K562 (cell line): ENCODE measurements around the gene ARHGAP23. TPM values are rescaled to one million over a fixed set of nuclear protein-coding genes. Genes with fewer than 3 reads are reported as not detected.
A peak's percentile ranks its signal among the peaks of the same experiment; 100 is the strongest.

Source experiments
- ATAC-seq: fragments of 200-7000 bp; cut with Tn5 transposase; 3 replicates; pipeline ENCODE4 v1.9.1; 2020; ENCODE audit warnings: moderate library complexity
- BruUV-seq: library from RNA; stranded (reverse); fragments of 400-500 nt; replicated peaks from 2 replicates; lab custom pipeline; 2021; lab: Mats Ljungman, UMichigan
- CTCF ChIA-PET: fragments of 300-600 bp; formaldehyde crosslinking; extraction: SDS; loops from one replicate; lab custom pipeline; 2021; ENCODE audit warnings: low intra/inter-chr PET ratio; lab: Yijun Ruan, JAX
- POLR2A ChIA-PET: fragments of 300-600, 350-650 bp; sonication (Branson Sonifier 250); formaldehyde crosslinking; extraction: SDS; loops from one replicate; lab custom pipeline; 2021; ENCODE audit warnings: antibody characterized with exemption, inconsistent platforms; lab: Yijun Ruan, JAX
- DNase-seq, 4 experiments: peaks; one replicate each; pipeline versions ENCODE4 v3.0.0 to v3.0.0-alpha.2; 2011 to 2018; ENCODE audit warnings: low spot score in 3 of 4, mixed read lengths in 3 of 4; ENCODE audit errors: extremely low read depth in 1 of 4
- FAIRE-seq: peaks from 2 replicates; lab custom pipeline; 2011; peaks lifted over from hg19 to GRCh38; lab: Jason Lieb, UNC
- H2AFZ ChIP-seq: 2 replicates; pipeline ENCODE4 v1.6.0; 2011; ENCODE audit warnings: low read depth, low read length, control low read depth, inconsistent platforms
- H3K27ac ChIP-seq: fragments of 200-600 bp; 3 replicates; pipeline ENCODE4 v1.8.0; 2011; ENCODE audit warnings: low read depth, mild to moderate bottlenecking, control low read depth, inconsistent platforms, low read length, moderate library complexity, mixed read lengths; ENCODE audit errors: extremely low read depth
- H3K27me3 ChIP-seq, 2 experiments: fragments of 300-600 bp in 1 of 2; 2 replicates in 1 of 2; 3 replicates in 1 of 2; pipeline versions ENCODE4 v1.6.0 to v1.8.0; 2011; ENCODE audit warnings: inconsistent platforms in 2 of 2, low read length in 2 of 2, mild to moderate bottlenecking in 1 of 2, mixed read lengths in 1 of 2, moderate library complexity in 1 of 2; ENCODE audit not compliant: control insufficient read depth in 2 of 2, insufficient read depth in 2 of 2
- H3K36me3 ChIP-seq: fragments of 300-600 bp; 3 replicates; pipeline ENCODE4 v1.8.0; 2011; ENCODE audit warnings: mild to moderate bottlenecking, low read length, inconsistent platforms; ENCODE audit not compliant: control insufficient read depth, insufficient read depth
- H3K4me1 ChIP-seq, 2 experiments: fragments of 200-600 bp in 1 of 2; replicated peaks in 1 of 2; 2 replicates in 1 of 2; 3 replicates in 1 of 2; pipeline versions ENCODE4 v1.5.1 to v1.8.0; 2011; ENCODE audit warnings: inconsistent platforms in 2 of 2, low read length in 2 of 2, mild to moderate bottlenecking in 1 of 2, mixed read lengths in 1 of 2, moderate library complexity in 1 of 2; ENCODE audit not compliant: control insufficient read depth in 2 of 2, insufficient read depth in 2 of 2
- H3K4me2 ChIP-seq: 2 replicates; pipeline ENCODE4 v1.6.1; 2011; ENCODE audit warnings: low read length, control low read depth, inconsistent platforms, mixed read lengths; ENCODE audit not compliant: insufficient read depth
- H3K4me3 ChIP-seq: fragments of 200-600 bp; sonication (generic), shearing (Covaris generic); 2 replicates; pipeline ENCODE4 v1.5.1; 2016; ENCODE audit warnings: control low read depth, inconsistent platforms
- H3K79me2 ChIP-seq: fragments of 200-600 bp; 3 replicates; pipeline ENCODE4 v1.8.0; 2011; ENCODE audit warnings: low read length, inconsistent platforms; ENCODE audit not compliant: control insufficient read depth, insufficient read depth
- H3K9ac ChIP-seq, 2 experiments: 2 replicates each; pipeline versions ENCODE4 v1.6.0 to v1.6.1; 2011; ENCODE audit warnings: low read depth in 2 of 2, low read length in 2 of 2, control low read depth in 1 of 2, inconsistent platforms in 1 of 2, mild to moderate bottlenecking in 1 of 2, mixed read lengths in 1 of 2; ENCODE audit not compliant: insufficient read depth in 1 of 2
- H3K9me1 ChIP-seq: one replicate; pipeline ENCODE4 v1.6.0; 2011; ENCODE audit warnings: inconsistent platforms, mild to moderate bottlenecking, low read length, moderate library complexity; ENCODE audit not compliant: control insufficient read depth, insufficient read depth
- H3K9me3 ChIP-seq: replicated peaks from 2 replicates; pipeline ENCODE4 v1.5.1; 2011; ENCODE audit warnings: low read depth, low read length, inconsistent platforms; ENCODE audit not compliant: control insufficient read depth, insufficient read depth
- H4K20me1 ChIP-seq: replicated peaks from 2 replicates; pipeline ENCODE4 v1.6.1; 2011; ENCODE audit warnings: low read length, inconsistent platforms, mixed read lengths; ENCODE audit not compliant: control insufficient read depth, insufficient read depth
- CXXC5 ChIP-seq: fragments of 250-450 bp; sonication (Bioruptor Pico); IDR thresholded peaks from 2 replicates; pipeline ENCODE4 v1.8.0; 2022; ENCODE audit warnings: inconsistent platforms, mild to moderate bottlenecking, moderate library complexity
- EP300 ChIP-seq: IDR thresholded peaks from 2 replicates; pipeline ENCODE4 v1.6.1; 2012; ENCODE audit warnings: low read length, improper control_type of control experiment
- ESRRA ChIP-seq: fragments of 450-650 bp; IDR thresholded peaks from 2 replicates; pipeline ENCODE4 v1.6.1; 2014; ENCODE audit warnings: low read depth, mild to moderate bottlenecking, moderate library complexity, borderline replicate concordance
- ETV1 ChIP-seq: fragments of 450-650 bp; conservative IDR thresholded peaks from 2 replicates; pipeline ENCODE4 v1.6.1; 2016; ENCODE audit warnings: missing genetic modification characterization, control low read depth, low read depth, missing compliant biosample characterization
- FOXA3 ChIP-seq, 2 experiments: fragments of 450-650 bp in 1 of 2; sonication (generic) in 1 of 2; formaldehyde crosslinking; IDR thresholded peaks in 1 of 2; conservative IDR thresholded peaks in 1 of 2; 2 replicates each; pipeline versions ENCODE4 v1.4.0 to v1.8.0; 2020 to 2022; ENCODE audit warnings: mild to moderate bottlenecking in 2 of 2, missing genetic modification reagents in 1 of 2
- FOXM1 ChIP-seq, 2 experiments: fragments of 450-650 bp in 1 of 2; sonication (generic) in 1 of 2; formaldehyde crosslinking in 1 of 2; IDR thresholded peaks; 2 replicates each; pipeline versions ENCODE4 v1.6.1 to v1.9.0; 2017 to 2022; ENCODE audit warnings: low read depth in 2 of 2, mild to moderate bottlenecking in 2 of 2, missing genetic modification reagents in 1 of 2, moderate library complexity in 1 of 2
- KDM1A ChIP-seq, 2 experiments: fragments of 450-650 bp; IDR thresholded peaks; 2 replicates each; pipeline ENCODE4 v1.6.1; 2016; ENCODE audit warnings: mild to moderate bottlenecking in 2 of 2
- KLF16 ChIP-seq: IDR thresholded peaks from 2 replicates; pipeline ENCODE4 v1.6.1; 2016; ENCODE audit warnings: antibody characterized with exemption
- LEF1 ChIP-seq: fragments of 450-650 bp; IDR thresholded peaks from 2 replicates; pipeline ENCODE4 v1.6.1; 2016; ENCODE audit warnings: mild to moderate bottlenecking
- SMAD3 ChIP-seq: fragments of 450-650 bp; formaldehyde crosslinking; conservative IDR thresholded peaks from 2 replicates; pipeline ENCODE4 v1.4.0; 2020; ENCODE audit warnings: mild to moderate bottlenecking
- SMARCA4 ChIP-seq: fragments of 450-650 bp; IDR thresholded peaks from 2 replicates; pipeline ENCODE4 v1.6.1; 2016
- SPI1 ChIP-seq: IDR thresholded peaks from 2 replicates; pipeline ENCODE4 v1.6.1; 2011; ENCODE audit warnings: low read depth, low read length, control low read depth, borderline replicate concordance
- STAT5A ChIP-seq: IDR thresholded peaks from 2 replicates; pipeline ENCODE4 v1.6.1; 2012; ENCODE audit warnings: low read length, inconsistent platforms, borderline replicate concordance
- TAL1 ChIP-seq: fragments of 450-650 bp; IDR thresholded peaks from 2 replicates; pipeline ENCODE4 v1.6.1; 2016; ENCODE audit warnings: mild to moderate bottlenecking
- TEAD4 ChIP-seq, 2 experiments: sonication (generic) in 1 of 2; formaldehyde crosslinking in 1 of 2; IDR thresholded peaks; 2 replicates each; pipeline versions ENCODE4 v1.6.1 to v1.8.0; 2012 to 2022; ENCODE audit warnings: borderline replicate concordance in 1 of 2, inconsistent platforms in 1 of 2, low read length in 1 of 2, mild to moderate bottlenecking in 1 of 2, missing genetic modification reagents in 1 of 2
- ZEB2 ChIP-seq: fragments of 450-650 bp; IDR thresholded peaks from 2 replicates; pipeline ENCODE4 v1.6.1; 2016
- ZNF589 ChIP-seq: fragments of 200-800 bp; sonication (Bioruptor generic); IDR thresholded peaks from 2 replicates; pipeline ENCODE4 v1.6.1; 2016; ENCODE audit warnings: low read depth, missing genetic modification characterization, missing compliant biosample characterization
- WGBS: fragments of 100-300 bp; shearing (Covaris generic); methylation state at CpG from one replicate; pipeline ENCODE4 v1.1.6; 2016; ENCODE audit warnings: low coverage, mixed read lengths; ENCODE audit not compliant: insufficient coverage; ENCODE audit errors: missing lambda C conversion rate; 5-methylcytosine and 5-hydroxymethylcytosine counted together
- in situ Hi-C: fragments of 300-500 bp; cut with MboI; formaldehyde crosslinking; loops from 4 replicates; pipeline ENCODE4 v1.15.0; 2018; ENCODE audit warnings: inconsistent platforms, mixed read lengths
- intact Hi-C: fragments of 100-400 bp; cut with micrococcal nuclease; formaldehyde crosslinking; loops from 2 replicates; pipeline ENCODE4 v1.14.2; 2022
- polyA plus RNA-seq, 8 experiments: library from polyadenylated mRNA; depleted of rRNA in 4 of 8; stranded (reverse) in 5 of 8; unstranded in 3 of 8; fragments of >200 nt; fragmentation: Nextera tagmentation in 2 of 8; fragmentation: Illumina TruSeq in 1 of 8; extraction: Ambion mirVana in 2 of 8; extraction: Trizol in 1 of 8; gene quantifications; 2 replicates each; pipeline versions ENCODE4 v1.2.1 to v1.2.3, GENCODE V29; 2011 to 2014; ENCODE audit warnings: inconsistent platforms in 1 of 8, missing spikeins in 1 of 8
- total RNA-seq, 7 experiments: library from RNA; depleted of rRNA in 6 of 7; stranded (reverse); fragments of >200 nt in 6 of 7; fragmentation: Illumina TruSeq in 2 of 7; extraction: Trizol in 2 of 7; gene quantifications; 2 replicates each; pipeline versions ENCODE4 v1.2.1 to v1.2.3, GENCODE V29; 2011 to 2021; ENCODE audit warnings: low replicate concordance in 1 of 7
- TF ChIP-seq, protein P1 (sequence below), 2 experiments: fragments of 150-350 bp in 1 of 2; IDR thresholded peaks; 2 replicates each; pipeline ENCODE4 v1.6.1; 2012 to 2016; ENCODE audit warnings: low read depth in 2 of 2, low read length in 2 of 2, mild to moderate bottlenecking in 1 of 2, moderate library complexity in 1 of 2

ARHGAP23 gene
- total and polyA plus RNA-seq, 9 of the 15 experiments (the other 6 are each of a cell fraction or from before 2014, with no cell fraction given) = 0.01 to 2.7 (median 0.70) TPM

DNA sequence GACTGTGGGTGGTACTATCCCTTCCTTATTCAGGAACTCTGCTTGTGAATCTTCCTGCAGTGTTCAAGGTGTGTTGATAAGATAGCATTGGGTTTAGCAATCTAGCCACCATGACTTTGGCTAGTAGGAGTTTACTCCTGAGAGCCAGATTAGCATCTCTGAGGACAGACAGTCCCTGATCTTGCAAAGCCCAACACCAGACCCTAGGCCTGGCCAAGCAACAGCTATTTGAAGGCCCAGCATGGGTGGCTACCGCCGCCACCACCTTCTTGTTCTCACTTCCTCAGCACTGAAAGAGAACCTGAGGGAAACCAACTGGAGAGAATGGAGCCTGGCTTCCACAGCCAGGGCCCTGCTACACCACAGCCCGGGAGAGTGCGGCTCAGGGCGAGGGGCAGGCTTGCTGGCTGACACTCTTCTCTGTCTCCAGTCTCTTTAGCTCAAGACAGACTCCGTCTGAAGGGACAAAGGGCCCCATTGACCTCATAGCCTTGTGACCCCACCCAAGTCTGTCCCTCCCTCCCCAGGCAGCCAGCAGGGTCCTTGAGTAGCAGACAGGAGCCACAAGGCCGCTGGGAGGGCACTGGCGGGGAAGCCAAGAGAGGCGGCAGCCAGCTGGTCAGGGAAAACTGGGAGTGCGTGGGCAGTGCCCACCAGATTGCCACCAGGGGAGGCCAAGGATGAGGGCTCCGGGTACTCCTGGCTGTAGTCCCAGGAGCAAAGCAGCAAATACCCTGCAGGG lies 10.9 kb upstream of the ARHGAP23 start:
- Histone ChIP-seq H3K9me3 (no peaks in the 10 kb centered on the region), H3K4me3 (no peak overlapping the region), H3K36me3 (no peaks in the 10 kb centered on the region), H2AFZ (no peak overlapping the region), H3K9ac (peak overlapping the region in 1 of 2 experiments; percentile 68; a peak in 2 of 4 replicates), H3K27ac (no peak overlapping the region), H3K4me1 (peaks cover 30 to 41% of the 10 kb centered on the region in 2 experiments), H3K4me2 (no peak overlapping the region), H3K9me1 (no peaks in the 10 kb centered on the region), H3K27me3 (peaks cover 14 to 41% of the 10 kb centered on the region in 2 experiments; a peak in 4 of 5 replicates), H3K79me2 (no peaks in the 10 kb centered on the region), H4K20me1 (peaks cover 8% of the 10 kb centered on the region)
- BruUV-seq = no TSS peak
- CTCF ChIA-PET = interaction anchor here (1.1 to 4.2 kb wide), 2 partner anchors 67 to 86 kb away, joined by 3 to 42 read pairs; partner anchors contain the start of gene SOCS7
- 14% methylated on average over 10 of the region's 11 CpGs for WGBS
- POLR2A ChIA-PET = interaction anchor here (0.7 kb wide), 2 partner anchors 154 to 1177 kb away, joined by 3 read pairs; no protein-coding TSS in a partner anchor
- intact Hi-C loops = no loop called here
- in situ Hi-C loops = no loop called here
- peak; percentile 55 to 75 (median 68) for DNase-seq
- peak; percentile 17 for ATAC-seq
- FAIRE-seq = no peak
- TF ChIP-seq ZNF589 (CRISPR knock-in tag) (0 out of 2 replicates have a peak, but pooled peaks have one; percentile 28), ESRRA (peak; percentile 54; the same call in 1 of the 2 replicates), LEF1 (peak; percentile 49; the same call in 1 of the 2 replicates), FOXA3 (CRISPR knock-in tag; conservative IDR thresholded peaks at IDR 0.05 in 1 of 2, IDR thresholded peaks at IDR 0.05 in 1 of 2) (peak in 1 of 2 experiments; percentile 28; a peak in 1 of 4 replicates), KLF16 (peak; percentile 82), ETV1 (peak; percentile 58), KDM1A (IDR thresholded peaks at IDR 0.05) (peak; percentile 47 to 72; a peak in 3 of 4 replicates), STAT5A (peak; percentile 43; the same call in 1 of the 2 replicates), FOXM1 (IDR thresholded peaks at IDR 0.05; ENCODE audit: low read depth) (peak; percentile 48; the same call in 1 of the 2 replicates), FOXM1 (CRISPR knock-in tag; IDR thresholded peaks at IDR 0.05; ENCODE audit: low read depth) (no peak), SPI1 (peak; percentile 38; the same call in 1 of the 2 replicates), ZEB2 (peak; percentile 87; the same call in 1 of the 2 replicates), TAL1 (peak; percentile 86), SMARCA4 (peak; percentile 69), SMAD3 (CRISPR knock-in tag) (peak; percentile 74; the same call in 1 of the 2 replicates), TEAD4 (IDR thresholded peaks at IDR 0.05; ENCODE audit: low read length) (peak; percentile 89), TEAD4 (CRISPR knock-in tag; IDR thresholded peaks at IDR 0.05; ENCODE audit: borderline replicate concordance) (no peak), CXXC5 (CRISPR knock-in tag) (peak; percentile 50), EP300 (peak; percentile 77)
- TF ChIP-seq, protein P1, sequence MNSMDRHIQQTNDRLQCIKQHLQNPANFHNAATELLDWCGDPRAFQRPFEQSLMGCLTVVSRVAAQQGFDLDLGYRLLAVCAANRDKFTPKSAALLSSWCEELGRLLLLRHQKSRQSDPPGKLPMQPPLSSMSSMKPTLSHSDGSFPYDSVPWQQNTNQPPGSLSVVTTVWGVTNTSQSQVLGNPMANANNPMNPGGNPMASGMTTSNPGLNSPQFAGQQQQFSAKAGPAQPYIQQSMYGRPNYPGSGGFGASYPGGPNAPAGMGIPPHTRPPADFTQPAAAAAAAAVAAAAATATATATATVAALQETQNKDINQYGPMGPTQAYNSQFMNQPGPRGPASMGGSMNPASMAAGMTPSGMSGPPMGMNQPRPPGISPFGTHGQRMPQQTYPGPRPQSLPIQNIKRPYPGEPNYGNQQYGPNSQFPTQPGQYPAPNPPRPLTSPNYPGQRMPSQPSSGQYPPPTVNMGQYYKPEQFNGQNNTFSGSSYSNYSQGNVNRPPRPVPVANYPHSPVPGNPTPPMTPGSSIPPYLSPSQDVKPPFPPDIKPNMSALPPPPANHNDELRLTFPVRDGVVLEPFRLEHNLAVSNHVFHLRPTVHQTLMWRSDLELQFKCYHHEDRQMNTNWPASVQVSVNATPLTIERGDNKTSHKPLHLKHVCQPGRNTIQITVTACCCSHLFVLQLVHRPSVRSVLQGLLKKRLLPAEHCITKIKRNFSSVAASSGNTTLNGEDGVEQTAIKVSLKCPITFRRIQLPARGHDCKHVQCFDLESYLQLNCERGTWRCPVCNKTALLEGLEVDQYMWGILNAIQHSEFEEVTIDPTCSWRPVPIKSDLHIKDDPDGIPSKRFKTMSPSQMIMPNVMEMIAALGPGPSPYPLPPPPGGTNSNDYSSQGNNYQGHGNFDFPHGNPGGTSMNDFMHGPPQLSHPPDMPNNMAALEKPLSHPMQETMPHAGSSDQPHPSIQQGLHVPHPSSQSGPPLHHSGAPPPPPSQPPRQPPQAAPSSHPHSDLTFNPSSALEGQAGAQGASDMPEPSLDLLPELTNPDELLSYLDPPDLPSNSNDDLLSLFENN (IDR thresholded peaks at IDR 0.05; ENCODE audit: low read depth in 2 of 2, low read length in 2 of 2) = peak in 1 of 2 experiments; percentile 34; a peak in 1 of 4 replicates
